GM12878 (cell line): Measurements from ENCODE around the gene RPL26. TPM values are rescaled to one million over a fixed set of nuclear protein-coding genes. Genes with fewer than 3 reads are reported as not detected.

Experiments
- ATAC-seq: fragments of 200-7000 bp; cut with Tn5 transposase; 3 replicates; pipeline ENCODE4 v1.9.1; 2020; ENCODE audit warnings: mild to moderate bottlenecking, moderate library complexity
- BruUV-seq: library from RNA; stranded (reverse); fragments of 400-500 nt; replicated peaks from 2 replicates; lab custom pipeline; 2021; lab: Mats Ljungman, UMichigan
- CTCF ChIA-PET: fragments of 300-600 bp; sonication (Branson Sonifier 250); formaldehyde crosslinking; extraction: SDS; loops from one replicate; lab custom pipeline; 2021; ENCODE audit warnings: inconsistent platforms; lab: Yijun Ruan, JAX
- POLR2A ChIA-PET: fragments of 350-600 bp; formaldehyde crosslinking; extraction: SDS; loops from one replicate; lab custom pipeline; 2021; ENCODE audit warnings: inconsistent platforms; lab: Charles Lee
- RAD21 ChIA-PET: fragments of 300-600 bp; sonication (Branson Sonifier 250); formaldehyde crosslinking; loops from one replicate; lab custom pipeline; 2023; ENCODE audit warnings: antibody characterized with exemption; ENCODE audit not compliant: unreplicated experiment; lab: Charles Lee
- SMC1A ChIA-PET: fragments of 300-600 bp; sonication (Branson Sonifier 250); formaldehyde crosslinking; loops from one replicate; lab custom pipeline; 2023; ENCODE audit not compliant: unreplicated experiment, uncharacterized antibody; lab: Charles Lee
- DNase-seq: peaks from one replicate; pipeline ENCODE4 v3.0.0-alpha.2; 2011; ENCODE audit warnings: low read depth, low spot score
- FAIRE-seq: peaks from 3 replicates; lab custom pipeline; 2011; peaks lifted over from hg19 to GRCh38; lab: Jason Lieb, UNC
- H2AFZ ChIP-seq: 2 replicates; pipeline ENCODE4 v1.6.0; 2011; ENCODE audit warnings: low read depth, low read length, control low read depth; ENCODE audit not compliant: control insufficient read depth
- H3K27ac ChIP-seq: 2 replicates; pipeline ENCODE4 v1.5.1; 2011; ENCODE audit warnings: control low read depth; ENCODE audit not compliant: control insufficient read depth, insufficient read depth
- H3K27me3 ChIP-seq, 2 experiments: replicated peaks in 1 of 2; 2 replicates each; pipeline versions ENCODE4 v1.6.0 to v1.6.1; 2011; ENCODE audit warnings: low read length in 1 of 2; ENCODE audit not compliant: control insufficient read depth in 2 of 2, insufficient read depth in 2 of 2
- H3K36me3 ChIP-seq, 2 experiments: 2 replicates each; pipeline ENCODE4 v1.5.1; 2011; ENCODE audit warnings: low read length in 1 of 2; ENCODE audit not compliant: control insufficient read depth in 2 of 2, insufficient read depth in 2 of 2
- H3K4me1 ChIP-seq: 2 replicates; pipeline ENCODE4 v1.6.1; 2011; ENCODE audit warnings: mild to moderate bottlenecking, low read length, moderate library complexity, mixed read lengths; ENCODE audit not compliant: control insufficient read depth, insufficient read depth
- H3K4me2 ChIP-seq: 2 replicates; pipeline ENCODE4 v1.6.0; 2011; ENCODE audit warnings: control low read depth; ENCODE audit not compliant: control insufficient read depth, insufficient read depth
- H3K4me3 ChIP-seq: fragments of 200-600 bp; sonication (generic); 2 replicates; pipeline ENCODE4 v1.5.1; 2016
- H3K79me2 ChIP-seq: 2 replicates; pipeline ENCODE4 v1.6.0; 2011; ENCODE audit warnings: low read length; ENCODE audit not compliant: control insufficient read depth, insufficient read depth
- H3K9ac ChIP-seq: 2 replicates; pipeline ENCODE4 v1.8.0; 2011; ENCODE audit warnings: low read length, control low read depth, mixed read lengths; ENCODE audit not compliant: control insufficient read depth, insufficient read depth
- H3K9me3 ChIP-seq: replicated peaks from 3 replicates; pipeline ENCODE4 v1.5.1; 2011; ENCODE audit warnings: mild to moderate bottlenecking, low read length; ENCODE audit not compliant: control insufficient read depth, insufficient read depth
- H4K20me1 ChIP-seq: 2 replicates; pipeline ENCODE4 v1.6.0; 2011; ENCODE audit not compliant: control insufficient read depth, insufficient read depth
- ASH2L ChIP-seq: fragments of 300-600, 200-600 bp; sonication (generic); IDR thresholded peaks from 2 replicates; pipeline ENCODE4 v1.6.1; 2017; ENCODE audit warnings: low read depth, mild to moderate bottlenecking, borderline replicate concordance
- BMI1 ChIP-seq: fragments of 450-650 bp; IDR thresholded peaks from 2 replicates; pipeline ENCODE4 v1.6.1; 2016; ENCODE audit warnings: mild to moderate bottlenecking, moderate library complexity, borderline replicate concordance
- CTCF ChIP-seq, 3 experiments: IDR thresholded peaks in 2 of 3; conservative IDR thresholded peaks in 1 of 3; 2 replicates each; pipeline ENCODE4 v1.5.1; 2011; ENCODE audit warnings: low read depth in 3 of 3, low read length in 3 of 3, mild to moderate bottlenecking in 3 of 3, control low read depth in 2 of 3, moderate library complexity in 2 of 3, inconsistent platforms in 1 of 3, mixed read lengths in 1 of 3; ENCODE audit not compliant: control insufficient read depth in 2 of 3, insufficient read depth in 1 of 3; ENCODE audit errors: extremely low read depth in 1 of 3
- EED ChIP-seq: sonication (generic); IDR thresholded peaks from 2 replicates; pipeline ENCODE4 v1.6.1; 2016; ENCODE audit warnings: antibody characterized with exemption, low read depth
- ESRRA ChIP-seq: IDR thresholded peaks from 2 replicates; pipeline ENCODE4 v1.6.1; 2012; ENCODE audit warnings: mild to moderate bottlenecking, low read length, improper control_type of control experiment
- IKZF1 ChIP-seq: fragments of 450-650 bp; conservative IDR thresholded peaks from 2 replicates; pipeline ENCODE4 v1.6.1; 2017; ENCODE audit warnings: antibody characterized with exemption, mild to moderate bottlenecking
- LARP7 ChIP-seq: fragments of 450-650 bp; IDR thresholded peaks from 2 replicates; pipeline ENCODE4 v1.6.1; 2017; ENCODE audit warnings: mild to moderate bottlenecking
- MTA3 ChIP-seq: IDR thresholded peaks from 2 replicates; pipeline ENCODE4 v1.6.1; 2012; ENCODE audit warnings: low read length, inconsistent platforms, borderline replicate concordance
- NRF1 ChIP-seq: conservative IDR thresholded peaks from 2 replicates; pipeline ENCODE4 v1.6.1; 2011; ENCODE audit warnings: mild to moderate bottlenecking, low read depth, low read length, improper control_type of control experiment
- PAX8 ChIP-seq: fragments of 450-650 bp; IDR thresholded peaks from 2 replicates; pipeline ENCODE4 v1.6.1; 2017; ENCODE audit warnings: mild to moderate bottlenecking, moderate library complexity
- RELA ChIP-seq: fragments of 450-650 bp; IDR thresholded peaks from 2 replicates; pipeline ENCODE4 v1.8.0; 2014; ENCODE audit warnings: borderline replicate concordance; ENCODE audit not compliant: partially characterized antibody
- REST ChIP-seq: IDR thresholded peaks from 2 replicates; pipeline ENCODE4 v1.6.1; 2012; ENCODE audit warnings: mild to moderate bottlenecking, low read depth, low read length
- SMAD1 ChIP-seq: fragments of 450-650 bp; IDR thresholded peaks from 2 replicates; pipeline ENCODE4 v1.6.1; 2018; ENCODE audit warnings: mild to moderate bottlenecking, low read depth; ENCODE audit not compliant: partially characterized antibody
- ZNF592 ChIP-seq: fragments of 450-650 bp; IDR thresholded peaks from 2 replicates; pipeline ENCODE4 v1.6.1; 2017; ENCODE audit warnings: mild to moderate bottlenecking, moderate library complexity
- WGBS: methylation state at CpG from one replicate; pipeline ENCODE4 v1.1.6; 2016; ENCODE audit warnings: low lambda C conversion rate; ENCODE audit not compliant: insufficient replicate concordance, insufficient coverage; ENCODE audit errors: missing lambda C conversion rate; 5-methylcytosine and 5-hydroxymethylcytosine counted together
- in situ Hi-C: fragments of 300-500 bp; cut with MboI; formaldehyde crosslinking; loops from 9 replicates; pipeline ENCODE4 v1.14.3; 2018; ENCODE audit warnings: mixed read lengths
- intact Hi-C: fragments of 100-400 bp; cut with micrococcal nuclease; formaldehyde crosslinking; loops from one replicate; pipeline ENCODE4 v1.14.2; 2022; ENCODE audit not compliant: unreplicated experiment
- polyA plus RNA-seq, 11 experiments: library from polyadenylated mRNA; depleted of rRNA in 4 of 11; unstranded in 6 of 11; stranded (reverse) in 5 of 11; fragments of >200 nt; fragmentation: Nextera tagmentation in 4 of 11; fragmentation: Illumina TruSeq in 1 of 11; extraction: Ambion mirVana in 4 of 11; extraction: Trizol in 1 of 11; gene quantifications; 1 replicate in 1 of 11; 2 replicates in 10 of 11; pipeline versions ENCODE4 v1.2.1 to v1.2.3, GENCODE V29; 2011 to 2016; ENCODE audit warnings: inconsistent platforms in 2 of 11, missing spikeins in 2 of 11, low read depth in 1 of 11
- total RNA-seq, 4 experiments: library from RNA; depleted of rRNA in 3 of 4; stranded (reverse); fragments of >200 nt in 3 of 4; fragmentation: Illumina TruSeq in 1 of 4; extraction: Trizol in 1 of 4; gene quantifications; 2 replicates each; pipeline versions ENCODE4 v1.2.1 to v1.2.3, GENCODE V29; 2013 to 2021

RPL26 gene
- total and polyA plus RNA-seq, 10 of the 15 experiments (the other 5 are each of a cell fraction or from before 2014, with no cell fraction given) = 1,451 to 9,244 (median 4,326) TPM

GRCh38 chr17:8380049-8380448, 2.9 kb downstream of the RPL26 start:
- DNase-seq = no peak
- WGBS = 31% methylated on average over 3 of the region's 3 CpGs
- Histone ChIP-seq H4K20me1 (peaks cover 9% of the 10 kb centered on the region), H3K9me3 (no peaks in the 10 kb centered on the region; the same call in 2 of the 3 replicates), H3K9ac (peak overlapping the region; percentile 88; the same call in 1 of the 2 replicates), H3K36me3 (peaks cover 10 to 36% of the 10 kb centered on the region in 2 experiments), H3K27me3 (no peaks in the 10 kb centered on the region), H3K4me1 (peaks cover 3% of the 10 kb centered on the region), H3K4me3 (peak overlapping the region; percentile 84), H2AFZ (no peak overlapping the region), H3K4me2 (peak overlapping the region; percentile 78), H3K27ac (no peak overlapping the region), H3K79me2 (peaks cover 55% of the 10 kb centered on the region)
- in situ Hi-C loops (no loop called here), intact Hi-C loops (loop anchor here (10.0 kb wide), 1 partner anchor 365 kb away; the partner anchor contains the start of gene CCDC42)
- FAIRE-seq = no peak
- no TSS peak for BruUV-seq
- ChIA-PET SMC1A (no interaction called here), CTCF (interaction anchor here (0.6 to 1.5 kb wide), 2 partner anchors 110 to 286 kb away, joined by 3 read pairs; no protein-coding TSS in a partner anchor), POLR2A (no interaction called here), RAD21 (no interaction called here)
- no peak for ATAC-seq
- TF ChIP-seq NRF1 (no peak), BMI1 (no peak), IKZF1 (no peak), LARP7 (no peak), ASH2L (no peak), EED (no peak), CTCF (IDR thresholded peaks at IDR 0.05 in 2 of 3, conservative IDR thresholded peaks at IDR 0.05 in 1 of 3; ENCODE audit: control insufficient read depth in 2 of 3, extremely low read depth in 1 of 3, insufficient read depth in 1 of 3, low read depth in 3 of 3, low read length in 3 of 3) (no peak), REST (no peak), ESRRA (no peak), SMAD1 (no peak), ZNF592 (no peak), PAX8 (no peak), MTA3 (no peak), RELA (no peak)
